DND-41 (cell line): Measurements from ENCODE around the gene TOP2B.

Source experiments
- ATAC-seq: fragments of 200-7000 bp; cut with Tn5 transposase; 3 replicates; pipeline ENCODE4 v1.9.1; 2021; ENCODE audit warnings: low read depth; ENCODE audit not compliant: insufficient read depth
- DNase-seq: peaks from one replicate; pipeline ENCODE4 v3.0.0-alpha.2; 2020
- H2AFZ ChIP-seq: 2 replicates; pipeline ENCODE4 v1.6.0; 2012; ENCODE audit warnings: low read depth, low read length
- H3K27ac ChIP-seq: 2 replicates; pipeline ENCODE4 v1.5.1; 2012; ENCODE audit warnings: low read length, inconsistent platforms
- H3K27me3 ChIP-seq: fragments of 200-600 bp; sonication (generic); 2 replicates; pipeline ENCODE4 v1.6.0; 2012; ENCODE audit warnings: low read length, mild to moderate bottlenecking, inconsistent platforms; ENCODE audit not compliant: insufficient read depth, poor library complexity
- H3K36me3 ChIP-seq: 2 replicates; pipeline ENCODE4 v1.5.1; 2012; ENCODE audit warnings: low read length, inconsistent platforms; ENCODE audit not compliant: insufficient read depth
- H3K4me1 ChIP-seq: 2 replicates; pipeline ENCODE4 v1.5.1; 2012; ENCODE audit warnings: mild to moderate bottlenecking, low read length; ENCODE audit not compliant: insufficient read depth
- H3K4me2 ChIP-seq: 2 replicates; pipeline ENCODE4 v1.6.0; 2012; ENCODE audit warnings: mild to moderate bottlenecking, moderate library complexity, low read length, inconsistent platforms; ENCODE audit not compliant: insufficient read depth
- H3K4me3 ChIP-seq, 2 experiments: fragments of 200-600 bp in 1 of 2; shearing (Covaris generic) in 1 of 2; 2 replicates each; pipeline ENCODE4 v1.5.1; 2012 to 2016; ENCODE audit warnings: inconsistent platforms in 2 of 2, low read length in 2 of 2, mild to moderate bottlenecking in 2 of 2, low read depth in 1 of 2, moderate library complexity in 1 of 2
- H3K79me2 ChIP-seq: 2 replicates; pipeline ENCODE4 v1.6.0; 2012; ENCODE audit warnings: low read length, inconsistent platforms; ENCODE audit not compliant: insufficient read depth
- H3K9ac ChIP-seq: 2 replicates; pipeline ENCODE4 v1.6.0; 2012; ENCODE audit warnings: low read depth, mild to moderate bottlenecking, inconsistent platforms, low read length, moderate library complexity
- H3K9me3 ChIP-seq: 2 replicates; pipeline ENCODE4 v1.5.1; 2012; ENCODE audit warnings: low read length, moderate library complexity, mild to moderate bottlenecking, inconsistent platforms; ENCODE audit not compliant: insufficient read depth, severe bottlenecking
- H4K20me1 ChIP-seq: 2 replicates; pipeline ENCODE4 v1.6.0; 2012; ENCODE audit warnings: low read length; ENCODE audit not compliant: insufficient read depth
- EZH2 ChIP-seq: IDR thresholded peaks from 3 replicates; pipeline ENCODE4 v1.6.1; 2012; ENCODE audit warnings: borderline replicate concordance, low read depth, mild to moderate bottlenecking, moderate library complexity, low read length, inconsistent platforms; ENCODE audit not compliant: severe bottlenecking
- TF ChIP-seq, protein P1 (sequence below): IDR thresholded peaks from 2 replicates; pipeline ENCODE4 v1.5.1; 2012; ENCODE audit warnings: borderline replicate concordance, low read length, moderate library complexity, mild to moderate bottlenecking; ENCODE audit not compliant: poor library complexity, severe bottlenecking; ENCODE audit errors: extremely low read depth

The TOP2B gene

DNA sequence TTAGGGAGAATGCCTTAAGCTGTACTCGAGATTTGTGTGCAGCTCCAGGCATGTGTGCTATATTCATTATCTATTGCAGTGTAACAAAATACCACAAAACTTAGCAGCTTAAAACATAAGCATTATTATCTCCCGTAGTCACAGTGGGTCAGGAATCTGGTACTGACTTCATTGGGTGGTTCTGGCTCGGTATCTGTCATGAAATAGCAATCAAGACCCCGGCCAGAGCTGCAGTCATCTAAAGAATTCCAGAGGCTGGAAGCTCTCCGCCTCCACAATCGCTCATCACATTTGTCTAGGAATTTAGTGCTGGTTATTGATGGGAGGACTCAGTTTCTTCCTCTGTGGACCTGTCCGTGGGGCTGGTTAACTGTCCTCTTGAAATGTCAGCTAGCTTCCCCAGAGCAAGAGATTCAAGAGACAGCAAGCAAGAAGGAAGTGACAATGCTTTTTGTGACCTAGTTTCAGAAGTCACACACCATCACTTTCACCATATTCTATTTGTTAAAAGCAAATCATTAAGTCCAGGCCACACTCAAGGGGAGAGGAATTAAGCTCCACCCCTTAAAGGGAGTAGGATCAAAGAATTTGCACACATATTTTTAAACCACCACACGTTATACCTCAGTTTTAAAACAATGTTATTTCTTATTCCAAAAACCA lies 76.1 kb downstream of the TOP2B start:
- ATAC-seq (no peak), DNase-seq (no peak)
- TF ChIP-seq, protein P1, sequence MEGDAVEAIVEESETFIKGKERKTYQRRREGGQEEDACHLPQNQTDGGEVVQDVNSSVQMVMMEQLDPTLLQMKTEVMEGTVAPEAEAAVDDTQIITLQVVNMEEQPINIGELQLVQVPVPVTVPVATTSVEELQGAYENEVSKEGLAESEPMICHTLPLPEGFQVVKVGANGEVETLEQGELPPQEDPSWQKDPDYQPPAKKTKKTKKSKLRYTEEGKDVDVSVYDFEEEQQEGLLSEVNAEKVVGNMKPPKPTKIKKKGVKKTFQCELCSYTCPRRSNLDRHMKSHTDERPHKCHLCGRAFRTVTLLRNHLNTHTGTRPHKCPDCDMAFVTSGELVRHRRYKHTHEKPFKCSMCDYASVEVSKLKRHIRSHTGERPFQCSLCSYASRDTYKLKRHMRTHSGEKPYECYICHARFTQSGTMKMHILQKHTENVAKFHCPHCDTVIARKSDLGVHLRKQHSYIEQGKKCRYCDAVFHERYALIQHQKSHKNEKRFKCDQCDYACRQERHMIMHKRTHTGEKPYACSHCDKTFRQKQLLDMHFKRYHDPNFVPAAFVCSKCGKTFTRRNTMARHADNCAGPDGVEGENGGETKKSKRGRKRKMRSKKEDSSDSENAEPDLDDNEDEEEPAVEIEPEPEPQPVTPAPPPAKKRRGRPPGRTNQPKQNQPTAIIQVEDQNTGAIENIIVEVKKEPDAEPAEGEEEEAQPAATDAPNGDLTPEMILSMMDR = no peak
- no peak for TF ChIP-seq EZH2
- Histone ChIP-seq H3K79me2 (no peaks in the 10 kb centered on the region), H4K20me1 (no peaks in the 10 kb centered on the region; the same call in 1 of the 2 replicates), H3K4me3 (no peak overlapping the region), H3K4me2 (no peak overlapping the region), H3K4me1 (no peaks in the 10 kb centered on the region), H3K9ac (no peak overlapping the region), H3K36me3 (no peaks in the 10 kb centered on the region), H3K9me3 (no peaks in the 10 kb centered on the region), H3K27ac (no peak overlapping the region), H3K27me3 (no peaks in the 10 kb centered on the region), H2AFZ (no peak overlapping the region)

DNA sequence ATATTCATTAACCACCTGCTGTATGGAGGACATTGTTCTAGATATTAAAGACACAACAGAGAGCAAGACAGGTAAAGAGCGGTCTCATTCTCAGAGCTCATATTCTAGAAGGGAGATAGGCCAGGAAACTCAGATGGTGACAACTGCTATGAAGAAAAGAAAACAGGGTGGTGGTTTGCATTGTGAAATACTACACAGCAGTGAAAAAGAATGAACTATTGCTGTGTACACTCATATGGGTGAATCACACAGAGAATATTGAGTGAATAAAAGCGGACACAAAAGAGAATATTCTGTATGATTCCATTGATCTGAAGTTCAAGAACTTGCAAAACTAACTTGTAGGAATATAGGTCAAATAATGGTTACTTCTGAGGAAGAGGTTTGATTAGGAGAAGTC lies 76.7 kb downstream of the TOP2B start:
- H3K4me2 ChIP-seq = no peak overlapping the region
- H3K4me1 ChIP-seq = no peaks in the 10 kb centered on the region
- TF ChIP-seq EZH2 = no peak
- TF ChIP-seq, protein P1 = no peak
- no peaks in the 10 kb centered on the region for H4K20me1 ChIP-seq
- ATAC-seq (no peak), DNase-seq (no peak)
- no peaks in the 10 kb centered on the region for H3K27me3 ChIP-seq
- H3K36me3 ChIP-seq = no peaks in the 10 kb centered on the region
- no peaks in the 10 kb centered on the region for H3K79me2 ChIP-seq
- no peak overlapping the region for H3K4me3 ChIP-seq
- no peaks in the 10 kb centered on the region for H3K9me3 ChIP-seq
- H2AFZ ChIP-seq = no peak overlapping the region
- H3K9ac ChIP-seq = no peak overlapping the region
- no peak overlapping the region for H3K27ac ChIP-seq

DNA sequence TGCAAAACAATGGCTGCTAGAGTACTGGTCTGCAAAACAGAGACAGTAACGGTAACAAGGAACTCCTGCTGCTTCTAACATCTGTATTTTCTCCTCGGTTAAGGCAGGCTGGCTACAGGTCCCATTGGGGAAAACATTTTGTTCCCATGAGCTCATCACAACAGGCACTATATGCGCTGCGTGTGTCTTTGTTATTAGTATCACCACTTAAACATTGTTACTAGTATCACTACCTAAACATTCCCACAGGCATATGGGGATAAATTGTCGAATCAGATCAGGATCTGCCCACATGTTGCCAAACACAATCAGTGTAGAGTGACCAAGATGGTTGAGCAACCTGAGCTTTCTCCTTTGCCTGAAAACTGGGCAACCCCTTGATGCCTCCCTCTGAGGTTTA lies 77.2 kb downstream of the TOP2B start:
- DNase-seq (no peak), ATAC-seq (no peak)
- Histone ChIP-seq H3K27ac (no peak overlapping the region), H3K27me3 (no peaks in the 10 kb centered on the region), H3K9ac (no peak overlapping the region), H3K4me2 (no peak overlapping the region), H3K4me3 (no peak overlapping the region), H2AFZ (no peak overlapping the region), H3K9me3 (no peaks in the 10 kb centered on the region), H3K79me2 (no peaks in the 10 kb centered on the region), H4K20me1 (no peaks in the 10 kb centered on the region), H3K4me1 (no peaks in the 10 kb centered on the region), H3K36me3 (no peaks in the 10 kb centered on the region)
- TF ChIP-seq, protein P1 = no peak

DNA sequence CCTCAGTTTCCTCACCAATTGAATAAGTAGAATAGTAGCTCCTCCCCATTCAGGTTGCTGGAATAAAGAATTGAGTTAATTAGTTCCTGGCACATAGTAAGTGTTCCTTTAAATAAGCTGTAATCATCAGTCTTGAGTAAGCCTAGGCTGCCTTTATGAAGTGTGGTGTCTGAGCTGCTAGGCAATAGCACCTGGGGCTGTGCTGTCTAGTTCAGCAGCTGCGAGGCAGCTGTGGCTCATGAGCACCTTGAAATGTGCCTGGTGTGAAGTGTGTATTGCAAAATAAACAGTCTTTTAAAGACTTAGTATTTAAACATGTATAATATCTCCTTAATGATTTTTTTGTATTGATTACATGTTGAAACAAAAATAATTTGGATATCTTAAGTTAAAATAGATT lies 77.6 kb downstream of the TOP2B start:
- Histone ChIP-seq H3K4me1 (no peaks in the 10 kb centered on the region), H3K27ac (no peak overlapping the region), H3K36me3 (no peaks in the 10 kb centered on the region), H2AFZ (no peak overlapping the region), H3K4me3 (no peak overlapping the region), H3K27me3 (no peaks in the 10 kb centered on the region), H3K9me3 (no peaks in the 10 kb centered on the region), H3K79me2 (no peaks in the 10 kb centered on the region), H3K9ac (no peak overlapping the region), H3K4me2 (no peak overlapping the region), H4K20me1 (no peaks in the 10 kb centered on the region)
- ATAC-seq (peak; percentile 59; the same call in 2 of the 3 replicates), DNase-seq (no peak)
- TF ChIP-seq, protein P1 = no peak
